OCI-LY7 (cell line): Measurements from ENCODE around the gene DNAI1. TPM values are rescaled to one million over a fixed set of nuclear protein-coding genes. Genes with fewer than 3 reads are reported as not detected.

Experiments
- BruUV-seq: library from RNA; stranded (reverse); fragments of 400-500 nt; replicated peaks from 2 replicates; lab custom pipeline; 2021; lab: Mats Ljungman, UMichigan
- CTCF ChIA-PET: fragments of 300-600 bp; sonication (Branson Sonifier 250); formaldehyde crosslinking; loops from one replicate; lab custom pipeline; 2022; ENCODE audit warnings: antibody characterized with exemption; ENCODE audit not compliant: unreplicated experiment; lab: Charles Lee
- POLR2A ChIA-PET: fragments of 300-600 bp; sonication (Branson Sonifier 250); formaldehyde crosslinking; loops from one replicate; lab custom pipeline; 2022; ENCODE audit warnings: antibody characterized with exemption; lab: Charles Lee
- DNase-seq: peaks from one replicate; pipeline ENCODE4 v3.0.0-alpha.2; 2015; ENCODE audit warnings: low spot score
- H2AFZ ChIP-seq: fragments of 200-600 bp; sonication (generic), shearing (Covaris generic); 2 replicates; pipeline ENCODE4 v1.6.1; 2014; ENCODE audit warnings: mild to moderate bottlenecking, antibody characterized with exemption, low read length, moderate library complexity
- H3K27ac ChIP-seq: fragments of 200-600 bp; sonication (generic); 2 replicates; pipeline ENCODE4 v1.5.1; 2014; ENCODE audit warnings: mixed run types, low read depth, mild to moderate bottlenecking, moderate library complexity, low read length, inconsistent platforms; ENCODE audit not compliant: poor library complexity, severe bottlenecking
- H3K36me3 ChIP-seq: fragments of 200-600 bp; sonication (generic); 2 replicates; pipeline ENCODE4 v1.6.1; 2014; ENCODE audit warnings: mild to moderate bottlenecking, antibody characterized with exemption, low read length, moderate library complexity, mixed read lengths; ENCODE audit not compliant: insufficient read depth
- H3K4me1 ChIP-seq: fragments of 200-600 bp; sonication (generic); 2 replicates; pipeline ENCODE4 v1.5.1; 2014; ENCODE audit warnings: mild to moderate bottlenecking, low read length; ENCODE audit not compliant: insufficient read depth, poor library complexity, severe bottlenecking
- H3K4me2 ChIP-seq: fragments of 200-600 bp; sonication (generic); 2 replicates; pipeline ENCODE4 v1.6.1; 2014; ENCODE audit warnings: mild to moderate bottlenecking, low read length
- H3K4me3 ChIP-seq: fragments of 200-600 bp; sonication (generic); 2 replicates; pipeline ENCODE4 v1.5.1; 2014; ENCODE audit warnings: mild to moderate bottlenecking, low read depth, low read length; ENCODE audit not compliant: poor library complexity, severe bottlenecking
- H3K79me2 ChIP-seq: fragments of 200-600 bp; sonication (generic); 2 replicates; pipeline ENCODE4 v1.6.1; 2016; ENCODE audit warnings: low read depth, mild to moderate bottlenecking, low read length, moderate library complexity, mixed read lengths; ENCODE audit not compliant: insufficient read depth
- H3K9me2 ChIP-seq: fragments of 200-600 bp; sonication (generic); 2 replicates; pipeline ENCODE4 v1.6.1; 2016; ENCODE audit warnings: mild to moderate bottlenecking, low read length, mixed read lengths; ENCODE audit not compliant: insufficient read depth
- H3K9me3 ChIP-seq: fragments of 200-600 bp; sonication (generic); 2 replicates; pipeline ENCODE4 v1.6.1; 2014; ENCODE audit warnings: mild to moderate bottlenecking, mixed run types, low read length, mixed read lengths
- H4K20me1 ChIP-seq: fragments of 200-600 bp; sonication (generic); 2 replicates; pipeline ENCODE4 v1.6.1; 2014; ENCODE audit warnings: mild to moderate bottlenecking, antibody characterized with exemption, low read length, moderate library complexity, mixed read lengths; ENCODE audit not compliant: insufficient read depth
- CTCF ChIP-seq: fragments of 200-600 bp; sonication (generic); conservative IDR thresholded peaks from 2 replicates; pipeline ENCODE4 v1.5.1; 2014; ENCODE audit warnings: mild to moderate bottlenecking, antibody characterized with exemption, low read length, moderate library complexity, mixed read lengths
- EZH2phosphoT487 ChIP-seq: fragments of 200-600 bp; sonication (generic); IDR thresholded peaks from 2 replicates; pipeline ENCODE4 v1.6.1; 2018; ENCODE audit warnings: low read depth, borderline replicate concordance, mild to moderate bottlenecking, mixed run types, antibody characterized with exemption, low read length, moderate library complexity, mixed read lengths
- intact Hi-C: fragments of 100-400 bp; cut with micrococcal nuclease; formaldehyde crosslinking; loops from one replicate; pipeline ENCODE4 v1.10.0; 2022; ENCODE audit not compliant: unreplicated experiment
- total RNA-seq, 2 experiments: library from RNA; depleted of rRNA in 1 of 2; stranded (reverse); fragments of >200 nt in 1 of 2; shearing (Covaris generic) in 1 of 2; gene quantifications; 2 replicates each; pipeline ENCODE4 v1.2.3, GENCODE V29; 2014 to 2022

Gene DNAI1
- total RNA-seq, 2 experiments from 2014 or later: 0.57 to 0.97 TPM

- Histone ChIP-seq H3K79me2 (no peaks in the 10 kb centered on the region), H3K9me3 (peaks cover 9% of the 10 kb centered on the region; the same call in 1 of the 2 replicates), H4K20me1 (no peaks in the 10 kb centered on the region), H3K4me2 (no peak overlapping the region), H3K4me1 (no peaks in the 10 kb centered on the region), H3K4me3 (no peak overlapping the region), H3K9me2 (no peaks in the 10 kb centered on the region), H3K36me3 (no peaks in the 10 kb centered on the region), H3K27ac (no peak overlapping the region), H2AFZ (no peak overlapping the region)
- BruUV-seq: no TSS peak
- intact Hi-C loops: no loop called here
- ChIA-PET POLR2A (interaction anchor here (0.6 kb wide), 1 partner anchor 115 kb away, joined by 3 read pairs; no protein-coding TSS in a partner anchor), CTCF (no interaction called here)
- no peak for TF ChIP-seq CTCF
- TF ChIP-seq EZH2phosphoT487: no peak
- no peak for DNase-seq
Measured at GRCh38 chr9:34560599-34561214, 102.1 kb downstream of the DNAI1 start.

GRCh38 chr9:34562135-34562745, 103.6 kb downstream of the DNAI1 start:
- H3K9me2 ChIP-seq: no peaks in the 10 kb centered on the region
- no peaks in the 10 kb centered on the region for H3K79me2 ChIP-seq
- intact Hi-C loops: no loop called here
- DNase-seq: peak; percentile 18
- H4K20me1 ChIP-seq: no peaks in the 10 kb centered on the region
- ChIA-PET CTCF (no interaction called here), POLR2A (interaction anchor here (0.6 kb wide), 1 partner anchor 1079 kb away, joined by 6 read pairs; no protein-coding TSS in a partner anchor)
- no peak overlapping the region for H3K4me2 ChIP-seq
- no peak overlapping the region for H2AFZ ChIP-seq
- no peak overlapping the region for H3K4me3 ChIP-seq
- TF ChIP-seq EZH2phosphoT487 (no peak), CTCF (peak; percentile 84)
- no TSS peak for BruUV-seq
- peaks cover 9% of the 10 kb centered on the region; the same call in 1 of the 2 replicates for H3K9me3 ChIP-seq
- no peaks in the 10 kb centered on the region for H3K4me1 ChIP-seq
- H3K36me3 ChIP-seq: no peaks in the 10 kb centered on the region
- no peak overlapping the region for H3K27ac ChIP-seq

- BruUV-seq: no TSS peak
- POLR2A ChIA-PET: no interaction called here
- CTCF ChIA-PET: no interaction called here
- Histone ChIP-seq H4K20me1 (no peaks in the 10 kb centered on the region), H3K4me3 (no peak overlapping the region), H2AFZ (no peak overlapping the region), H3K36me3 (no peaks in the 10 kb centered on the region), H3K9me2 (no peaks in the 10 kb centered on the region), H3K9me3 (peaks cover 9% of the 10 kb centered on the region; the same call in 1 of the 2 replicates), H3K4me1 (no peaks in the 10 kb centered on the region), H3K4me2 (no peak overlapping the region), H3K27ac (no peak overlapping the region), H3K79me2 (no peaks in the 10 kb centered on the region)
- no peak for TF ChIP-seq EZH2phosphoT487
- TF ChIP-seq CTCF: no peak
- no peak for DNase-seq
- intact Hi-C loops: no loop called here
Measured at GRCh38 chr9:34563262-34563661, 104.7 kb downstream of the DNAI1 start.
